ENCODE measurements around the gene SELENON.

SELENON gene

GRCh38 chr1:25760871-25761270 lies 39.1 kb upstream of the SELENON start:
- TF ChIP-seq POLR2AphosphoS5 (IDR thresholded peaks at IDR 0.05; ENCODE audit: low read depth, low read length) (no peak), TAF1 (IDR thresholded peaks at IDR 0.05; ENCODE audit: borderline replicate concordance, low read depth, low read length) (no peak), POLR2A (IDR thresholded peaks at IDR 0.05; ENCODE audit: low read depth, low read length) (no peak)
- DNase-seq (ENCODE audit: insufficient read length) (no peak), FAIRE-seq (no peak)

GRCh38 chr1:25763493-25763892 lies 36.5 kb upstream of the SELENON start:
- DNase-seq (ENCODE audit: insufficient read length) (no peak), FAIRE-seq (no peak)
- TF ChIP-seq TAF1 (IDR thresholded peaks at IDR 0.05; ENCODE audit: borderline replicate concordance, low read depth, low read length) (no peak), POLR2A (IDR thresholded peaks at IDR 0.05; ENCODE audit: low read depth, low read length) (no peak), POLR2AphosphoS5 (IDR thresholded peaks at IDR 0.05; ENCODE audit: low read depth, low read length) (no peak)

- TF ChIP-seq POLR2AphosphoS5 (IDR thresholded peaks at IDR 0.05; ENCODE audit: low read depth, low read length) (no peak), TAF1 (IDR thresholded peaks at IDR 0.05; ENCODE audit: borderline replicate concordance, low read depth, low read length) (no peak), POLR2A (IDR thresholded peaks at IDR 0.05; ENCODE audit: low read depth, low read length) (no peak)
- peak; percentile 66 for FAIRE-seq
- no peak for DNase-seq (ENCODE audit: insufficient read length)
Measured at GRCh38 chr1:25765136-25765922, 34.7 kb upstream of the SELENON start.

- peak; percentile 21 for FAIRE-seq
Measured at GRCh38 chr1:25765923-25766589, 33.9 kb upstream of the SELENON start.

GRCh38 chr1:25766721-25767436 lies 33.1 kb upstream of the SELENON start:
- DNase-seq (ENCODE audit: insufficient read length): no peak
- TF ChIP-seq TAF1 (IDR thresholded peaks at IDR 0.05; ENCODE audit: borderline replicate concordance, low read depth, low read length) (no peak), POLR2AphosphoS5 (IDR thresholded peaks at IDR 0.05; ENCODE audit: low read depth, low read length) (no peak), POLR2A (IDR thresholded peaks at IDR 0.05; ENCODE audit: low read depth, low read length) (no peak)
- no peak for FAIRE-seq

More at GRCh38 chr1:25765923-25766589, 33.9 kb upstream of the SELENON start:
- DNase-seq (ENCODE audit: insufficient read length): no peak
- no peak for TF ChIP-seq TAF1 (IDR thresholded peaks at IDR 0.05; ENCODE audit: borderline replicate concordance, low read depth, low read length)
- no peak for TF ChIP-seq POLR2A (IDR thresholded peaks at IDR 0.05; ENCODE audit: low read depth, low read length)
- no peak for TF ChIP-seq POLR2AphosphoS5 (IDR thresholded peaks at IDR 0.05; ENCODE audit: low read depth, low read length)

GRCh38 chr1:25767437-25767770 lies 32.6 kb upstream of the SELENON start:
- FAIRE-seq (no peak), DNase-seq (ENCODE audit: insufficient read length) (no peak)
- no peak for TF ChIP-seq POLR2AphosphoS5 (IDR thresholded peaks at IDR 0.05; ENCODE audit: low read depth, low read length)
- TF ChIP-seq TAF1 (IDR thresholded peaks at IDR 0.05; ENCODE audit: borderline replicate concordance, low read depth, low read length): no peak
- no peak for TF ChIP-seq POLR2A (IDR thresholded peaks at IDR 0.05; ENCODE audit: low read depth, low read length)

GRCh38 chr1:25768999-25769398 lies 31.0 kb upstream of the SELENON start:
- DNase-seq (ENCODE audit: insufficient read length) (no peak), FAIRE-seq (no peak)
- TF ChIP-seq TAF1 (IDR thresholded peaks at IDR 0.05; ENCODE audit: borderline replicate concordance, low read depth, low read length) (no peak), POLR2AphosphoS5 (IDR thresholded peaks at IDR 0.05; ENCODE audit: low read depth, low read length) (no peak), POLR2A (IDR thresholded peaks at IDR 0.05; ENCODE audit: low read depth, low read length) (no peak)

- DNase-seq (ENCODE audit: insufficient read length) (no peak), FAIRE-seq (no peak)
- TF ChIP-seq POLR2A (IDR thresholded peaks at IDR 0.05; ENCODE audit: low read depth, low read length) (no peak), POLR2AphosphoS5 (IDR thresholded peaks at IDR 0.05; ENCODE audit: low read depth, low read length) (no peak), TAF1 (IDR thresholded peaks at IDR 0.05; ENCODE audit: borderline replicate concordance, low read depth, low read length) (no peak)
Measured at GRCh38 chr1:25769625-25770383, 30.2 kb upstream of the SELENON start.

GRCh38 chr1:25770541-25771220 lies 29.3 kb upstream of the SELENON start:
- TF ChIP-seq POLR2A (IDR thresholded peaks at IDR 0.05; ENCODE audit: low read depth, low read length) (no peak), TAF1 (IDR thresholded peaks at IDR 0.05; ENCODE audit: borderline replicate concordance, low read depth, low read length) (no peak), POLR2AphosphoS5 (IDR thresholded peaks at IDR 0.05; ENCODE audit: low read depth, low read length) (no peak)
- DNase-seq (ENCODE audit: insufficient read length): no peak
- no peak for FAIRE-seq

- FAIRE-seq (peak; percentile 30), DNase-seq (ENCODE audit: insufficient read length) (no peak)
- no peak for TF ChIP-seq POLR2A (IDR thresholded peaks at IDR 0.05; ENCODE audit: low read depth, low read length)
- no peak for TF ChIP-seq POLR2AphosphoS5 (IDR thresholded peaks at IDR 0.05; ENCODE audit: low read depth, low read length)
- no peak for TF ChIP-seq TAF1 (IDR thresholded peaks at IDR 0.05; ENCODE audit: borderline replicate concordance, low read depth, low read length)
Measured at GRCh38 chr1:25771221-25772114, 28.5 kb upstream of the SELENON start.

Data from GM12892 (cell line).